HG03066 (cell line): ENCODE results near the gene PSTPIP1.

ENCODE experiments used
- ATAC-seq: cut with Tn5 transposase; IDR thresholded peaks from one replicate; pipeline ENCODE4 v1.9.1; 2021; ENCODE audit warnings: low read depth; ENCODE audit not compliant: unreplicated experiment

The PSTPIP1 gene

DNA sequence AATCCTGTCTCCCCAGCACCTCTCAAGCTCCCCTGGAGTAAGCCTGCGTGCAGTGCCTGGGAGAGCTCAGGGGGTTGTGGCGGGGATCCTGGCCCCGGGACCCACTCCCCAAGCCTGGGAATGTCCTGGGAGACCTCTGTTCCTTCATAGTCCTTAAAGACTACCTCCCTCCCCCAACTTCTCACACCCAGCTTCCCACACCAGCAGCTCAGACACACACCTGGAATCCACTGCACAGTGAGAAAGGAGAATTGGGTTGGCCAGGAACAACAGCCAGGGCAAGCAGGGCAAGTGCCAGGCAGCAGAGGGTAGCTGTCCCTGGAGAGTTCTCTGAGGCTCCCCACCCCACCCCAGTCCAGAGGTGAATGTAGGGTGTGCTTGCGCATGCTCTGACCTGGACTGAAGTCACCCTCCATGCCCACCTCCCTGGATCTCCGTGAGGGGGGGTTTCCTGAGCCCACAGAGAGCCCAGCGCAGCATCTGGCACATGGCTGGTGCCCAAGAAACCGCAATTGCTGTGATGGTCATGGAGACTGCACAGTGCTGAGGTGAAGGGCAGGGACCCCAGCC is 22.2 kb downstream of the PSTPIP1 start:
- ATAC-seq, result no peak

DNA sequence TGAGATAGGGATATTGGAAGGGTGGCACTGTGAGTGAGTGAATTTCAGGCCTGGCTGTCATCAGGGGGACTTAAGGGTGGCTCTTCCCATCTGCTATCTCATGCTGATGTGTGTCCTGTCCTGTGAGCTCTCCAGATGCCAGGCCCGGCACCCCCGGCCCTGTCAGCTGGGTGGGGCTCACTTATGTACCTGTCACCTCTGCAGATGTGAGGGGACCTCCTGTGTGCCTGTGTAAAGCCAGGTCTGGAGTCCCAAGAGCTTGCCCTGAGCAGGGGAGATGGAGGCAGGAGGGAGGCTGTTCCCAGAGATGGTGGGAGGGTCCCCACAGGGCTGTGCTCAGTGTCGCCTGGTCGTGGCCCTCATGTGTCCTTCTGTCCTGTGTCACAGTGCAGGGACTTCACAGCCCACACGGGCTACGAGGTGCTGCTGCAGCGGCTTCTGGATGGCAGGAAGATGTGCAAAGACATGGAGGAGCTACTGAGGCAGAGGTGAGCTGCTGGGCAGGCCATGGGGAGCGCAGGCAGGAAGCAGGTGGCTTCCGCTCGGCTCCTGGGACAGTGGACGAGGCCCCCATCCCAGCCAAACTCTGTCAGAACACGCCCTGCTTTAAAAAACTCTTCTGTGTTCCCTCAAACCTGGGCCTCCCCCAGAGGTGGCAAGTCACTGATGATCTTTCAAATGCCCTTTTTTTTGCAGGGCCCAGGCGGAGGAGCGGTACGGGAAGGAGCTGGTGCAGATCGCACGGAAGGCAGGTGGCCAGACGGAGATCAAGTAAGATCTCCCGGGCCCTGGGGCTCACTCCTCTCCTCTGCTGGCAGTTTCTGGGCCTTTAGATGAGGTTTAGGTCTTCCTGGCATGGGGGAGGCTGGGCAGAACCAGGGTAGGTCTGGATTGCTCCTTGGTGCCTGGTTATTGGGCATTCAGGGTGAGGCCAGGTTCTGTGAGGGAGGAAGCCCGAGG is 23.1 kb downstream of the PSTPIP1 start:
- ATAC-seq, result no peak

DNA sequence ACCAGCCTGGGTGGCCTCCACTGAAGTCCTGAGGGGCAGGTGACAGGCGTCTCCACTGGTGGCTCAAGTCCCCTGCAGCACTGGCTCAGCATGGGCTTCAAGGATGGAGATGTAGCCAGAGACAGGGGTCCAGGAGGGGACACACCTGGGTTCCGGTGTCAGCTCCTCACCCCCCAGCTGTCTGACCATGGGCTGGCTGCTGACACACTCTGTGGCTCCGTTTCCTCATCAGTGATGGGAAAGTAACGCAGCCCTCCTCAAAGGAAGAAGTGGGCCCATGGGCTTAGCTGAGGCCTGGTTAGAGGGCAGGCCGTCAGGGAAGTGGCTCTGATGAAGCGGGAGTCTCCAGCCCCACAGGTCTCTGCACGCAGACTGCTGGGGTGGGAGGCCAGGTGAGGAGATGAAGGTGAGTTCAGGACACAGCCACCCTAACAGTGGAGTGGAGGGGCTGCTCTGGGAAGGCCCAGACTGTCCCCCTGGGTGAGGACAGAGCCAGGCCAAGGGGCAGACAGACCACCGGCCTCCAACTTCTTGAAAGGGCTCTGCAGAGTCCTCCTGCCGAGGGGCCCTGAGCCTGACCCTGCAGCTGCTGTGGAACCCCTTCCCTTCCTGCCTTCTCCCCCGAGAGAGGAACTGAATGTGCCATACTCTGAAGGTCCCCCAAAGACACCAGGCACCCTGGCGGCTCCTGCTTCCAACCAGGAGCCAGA is 24.0 kb downstream of the PSTPIP1 start:
- no peak for ATAC-seq

DNA sequence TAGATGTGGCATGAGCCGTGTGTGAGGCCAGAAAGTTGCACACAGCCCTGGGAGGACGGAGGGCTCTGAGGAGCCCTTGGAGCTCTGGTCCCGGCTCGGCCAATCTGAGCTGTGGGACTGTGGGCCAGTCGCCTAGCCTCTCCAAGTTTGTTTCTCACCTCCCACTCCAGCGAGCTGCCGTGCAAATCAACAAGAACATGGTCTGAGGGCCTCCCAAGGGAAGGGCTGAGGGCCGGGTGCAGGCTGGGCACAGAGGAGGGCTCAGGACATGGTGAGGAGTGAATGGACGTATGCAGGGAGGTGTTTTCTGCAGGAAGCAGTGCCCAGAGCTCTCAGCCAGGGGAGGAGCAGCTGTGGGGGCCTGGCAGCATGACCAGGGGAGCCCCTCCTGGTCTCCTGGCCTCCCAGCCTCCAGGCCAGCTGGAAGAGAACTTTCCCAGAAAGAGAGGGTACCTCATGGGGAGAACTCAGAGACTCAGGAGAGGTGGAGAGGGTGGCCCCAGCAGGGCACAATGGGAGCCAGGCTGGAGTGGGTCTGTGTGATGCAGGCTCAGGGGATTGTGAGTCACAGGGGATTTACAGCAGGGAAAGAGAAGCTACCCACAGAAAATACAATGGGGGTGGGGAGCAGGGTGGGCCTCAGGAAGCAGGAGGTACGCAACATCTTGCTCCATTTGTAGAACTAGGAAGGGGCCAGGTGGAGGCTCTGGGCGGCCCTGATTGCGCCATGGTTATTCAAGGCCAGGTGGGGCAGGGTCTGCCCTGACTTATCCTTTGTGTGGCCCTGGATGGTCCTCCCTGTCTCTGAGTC is 24.8 kb downstream of the PSTPIP1 start:
- ATAC-seq, result no peak

DNA sequence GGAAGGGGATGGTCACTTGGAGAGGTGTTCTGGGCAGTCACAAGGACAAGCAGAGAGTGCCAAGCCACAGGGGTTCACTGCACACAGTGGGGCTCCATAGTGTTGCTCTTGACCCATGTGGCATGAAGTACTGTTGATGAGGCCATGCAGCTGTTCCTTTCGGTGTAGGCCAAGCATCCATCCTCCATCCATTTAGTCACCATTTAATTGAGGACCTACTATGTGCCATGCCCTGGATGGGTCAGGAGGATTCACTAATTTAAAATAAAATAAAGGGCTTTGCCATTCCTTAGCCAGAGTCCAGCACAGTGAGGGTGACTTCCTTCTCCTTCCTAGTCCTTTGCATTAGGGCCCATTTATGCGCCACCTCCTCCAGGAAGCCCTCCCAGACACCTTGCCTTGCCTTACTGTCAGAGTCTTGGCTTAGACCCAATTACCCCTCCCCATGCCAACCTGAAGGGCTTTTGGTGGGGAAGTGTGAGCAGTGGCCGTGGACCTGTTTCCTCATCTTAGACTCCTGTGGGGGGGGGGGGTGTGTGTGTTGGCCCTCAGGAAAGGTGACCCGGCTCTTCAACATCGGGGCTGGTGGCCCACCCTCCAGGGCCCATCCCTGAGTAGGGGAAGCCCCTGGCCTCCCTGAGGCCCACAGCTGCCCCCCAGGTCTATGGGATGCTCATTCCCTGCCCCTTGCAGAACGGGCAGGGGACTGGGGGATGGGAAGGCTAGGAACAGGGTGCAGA is 25.6 kb downstream of the PSTPIP1 start:
- ATAC-seq, result no peak

DNA sequence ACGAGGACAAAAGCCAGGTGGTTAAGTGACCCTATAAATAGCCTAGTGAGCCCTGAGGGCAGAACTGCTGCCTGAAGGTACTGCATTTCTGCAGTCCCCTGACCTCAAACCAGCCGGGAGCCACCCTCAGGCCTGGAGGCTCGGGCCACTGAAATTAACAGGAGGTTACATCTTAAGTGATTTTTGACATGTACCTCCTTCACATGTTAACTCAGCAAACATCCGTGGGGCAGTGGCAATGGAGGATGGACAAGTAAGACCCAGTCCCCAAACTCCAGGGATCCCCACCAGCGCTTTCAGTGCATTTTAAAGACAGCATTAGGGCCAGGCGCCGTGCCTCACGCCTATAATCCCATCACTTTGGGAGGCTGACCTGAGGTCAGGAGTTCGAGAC is 26.2 kb downstream of the PSTPIP1 start:
- ATAC-seq, result no peak

DNA sequence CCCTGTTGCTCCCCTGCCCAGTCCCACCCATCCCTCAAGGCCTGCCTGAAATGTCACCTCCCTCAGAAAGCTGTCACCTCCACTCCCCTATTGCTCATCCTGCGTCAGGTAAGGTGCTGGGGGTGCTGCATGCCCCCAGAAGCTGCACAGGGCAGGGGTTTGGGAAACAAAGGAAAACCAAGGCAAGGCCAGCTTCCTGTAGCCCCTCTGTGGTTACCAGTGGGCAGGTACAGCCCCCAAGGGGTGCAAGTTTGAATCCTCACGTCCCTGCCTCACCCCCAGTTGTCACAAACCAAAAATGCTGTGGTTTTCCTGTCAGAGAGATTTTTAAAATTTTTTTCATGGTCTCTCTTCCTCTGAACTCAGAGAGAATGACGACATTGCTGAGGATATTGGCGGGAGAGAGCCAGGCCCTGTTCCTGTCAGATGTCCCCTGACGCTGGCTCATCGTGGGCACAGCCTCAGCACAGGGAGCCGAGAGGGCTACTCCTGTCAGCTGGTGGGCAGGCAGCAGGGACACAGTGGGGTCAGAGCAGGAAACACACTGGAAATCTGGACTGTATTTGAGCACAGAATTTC is 27.0 kb downstream of the PSTPIP1 start:
- ATAC-seq, result no peak

DNA sequence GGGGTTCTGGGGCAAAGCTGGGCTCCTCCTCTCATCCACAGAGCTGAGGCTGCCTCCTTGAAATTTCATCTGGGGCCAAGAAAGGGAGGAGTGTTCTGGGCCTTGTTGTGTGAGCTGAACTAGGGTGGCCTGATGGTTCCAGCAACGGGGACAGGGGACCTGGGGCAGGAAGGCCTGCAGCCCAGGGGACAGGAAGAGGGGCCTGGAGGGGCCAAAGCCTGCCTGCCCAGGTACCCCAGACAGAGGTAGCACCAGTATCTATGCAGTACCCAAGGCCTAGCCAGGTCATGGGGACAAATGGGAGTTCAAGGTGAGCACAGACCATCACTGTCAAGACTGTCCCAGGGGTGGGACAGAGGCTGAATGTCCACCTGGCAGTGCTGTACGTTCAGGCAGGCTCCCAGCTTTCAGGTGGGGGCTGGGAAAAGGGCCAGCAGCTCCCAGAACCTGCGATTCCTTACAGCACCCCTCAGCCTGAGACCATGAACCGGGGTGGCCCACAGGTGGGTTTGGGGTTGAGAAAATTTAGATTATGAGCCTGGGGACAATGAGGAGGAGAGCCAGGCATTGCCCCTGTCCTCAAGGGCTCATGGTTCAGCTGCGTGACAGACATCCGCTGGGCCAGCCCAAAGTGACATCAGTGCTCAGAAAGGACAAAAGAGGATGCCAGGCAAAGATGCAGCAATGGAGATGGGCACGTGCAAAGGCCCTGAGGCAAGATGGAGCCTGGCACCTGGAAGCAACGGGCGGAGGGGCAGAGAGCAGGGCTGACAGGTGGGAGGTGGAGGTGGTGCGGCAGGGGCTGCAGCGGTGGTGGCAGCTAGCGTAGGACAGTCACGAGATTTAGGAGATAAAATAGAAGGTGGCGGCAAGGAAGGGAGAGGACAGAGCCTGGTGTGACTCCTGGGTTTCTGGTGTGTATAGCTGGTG is 28.0 kb downstream of the PSTPIP1 start:
- ATAC-seq, result no peak

DNA sequence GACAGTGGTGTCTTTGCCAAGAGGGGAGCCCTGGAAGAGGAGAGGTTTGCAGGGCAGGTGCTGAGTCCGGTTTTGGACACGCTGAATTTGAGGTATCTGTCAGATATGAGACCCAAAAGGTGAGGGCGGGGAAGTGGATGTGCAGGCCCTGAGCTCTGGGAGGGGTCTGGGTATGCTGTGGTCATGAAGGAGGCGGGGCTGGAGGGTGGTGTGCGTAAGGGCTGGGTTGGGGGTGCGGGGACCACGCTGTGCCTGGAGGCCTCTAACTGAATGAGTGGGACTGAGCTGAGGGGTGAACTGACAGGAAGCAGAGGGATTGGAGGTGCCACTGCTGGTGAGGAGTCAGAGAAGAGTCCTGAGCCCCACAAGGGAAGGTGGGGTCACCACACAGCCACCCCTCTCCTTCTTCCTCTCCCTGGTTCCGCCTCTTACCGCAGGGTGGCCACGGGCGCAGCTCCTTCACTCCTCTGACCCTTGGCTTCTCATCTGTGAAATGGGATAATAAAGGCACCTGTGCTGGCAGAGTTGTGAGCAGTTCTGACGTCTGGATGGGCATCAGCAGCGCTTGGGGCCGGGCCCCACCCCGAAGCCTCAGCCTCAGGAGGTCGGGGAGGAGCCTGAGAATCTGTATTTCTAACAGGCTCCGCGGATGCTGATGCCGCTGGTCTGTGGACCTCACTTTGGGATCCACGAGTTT is 28.8 kb downstream of the PSTPIP1 start:
- ATAC-seq, result no peak

DNA sequence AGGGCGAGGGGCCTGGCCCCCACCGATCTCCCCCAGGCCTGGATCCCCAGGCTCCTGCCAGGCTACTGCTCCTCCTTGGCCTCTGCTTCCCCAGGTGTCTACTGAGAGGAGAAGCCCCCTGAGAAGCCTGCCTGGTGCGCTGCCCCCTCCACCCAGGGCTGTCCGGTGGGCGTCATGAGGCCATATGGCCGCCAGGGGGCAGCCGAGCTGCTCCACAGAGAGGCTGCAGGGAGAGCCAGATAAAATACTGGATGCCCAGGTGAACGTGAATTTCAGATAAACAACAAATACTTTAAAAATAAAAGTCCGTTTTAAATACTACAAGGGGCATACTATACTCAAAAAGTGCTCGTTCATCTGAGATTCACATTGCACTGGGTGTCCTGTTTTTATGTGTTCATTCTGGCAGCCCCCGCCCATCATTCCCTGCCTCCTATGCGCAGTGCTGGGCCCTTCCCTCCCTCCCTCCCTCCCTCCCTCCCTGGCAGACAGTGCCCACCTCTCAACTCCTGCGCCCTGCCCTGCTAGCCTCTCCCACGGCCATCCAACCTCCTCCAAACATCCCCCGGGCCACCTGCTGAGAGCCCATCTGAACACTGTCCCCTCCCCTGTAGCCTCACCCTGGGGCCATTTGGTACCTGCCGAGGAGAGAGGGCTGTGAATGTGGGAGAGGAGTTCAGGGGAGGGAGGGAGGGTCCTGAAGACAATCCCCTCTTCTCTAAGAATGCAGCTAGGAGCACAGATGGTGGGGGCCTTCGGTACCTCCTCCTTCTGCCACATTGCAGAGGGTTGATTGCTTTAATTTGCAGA is 29.6 kb downstream of the PSTPIP1 start:
- ATAC-seq, result no peak

DNA sequence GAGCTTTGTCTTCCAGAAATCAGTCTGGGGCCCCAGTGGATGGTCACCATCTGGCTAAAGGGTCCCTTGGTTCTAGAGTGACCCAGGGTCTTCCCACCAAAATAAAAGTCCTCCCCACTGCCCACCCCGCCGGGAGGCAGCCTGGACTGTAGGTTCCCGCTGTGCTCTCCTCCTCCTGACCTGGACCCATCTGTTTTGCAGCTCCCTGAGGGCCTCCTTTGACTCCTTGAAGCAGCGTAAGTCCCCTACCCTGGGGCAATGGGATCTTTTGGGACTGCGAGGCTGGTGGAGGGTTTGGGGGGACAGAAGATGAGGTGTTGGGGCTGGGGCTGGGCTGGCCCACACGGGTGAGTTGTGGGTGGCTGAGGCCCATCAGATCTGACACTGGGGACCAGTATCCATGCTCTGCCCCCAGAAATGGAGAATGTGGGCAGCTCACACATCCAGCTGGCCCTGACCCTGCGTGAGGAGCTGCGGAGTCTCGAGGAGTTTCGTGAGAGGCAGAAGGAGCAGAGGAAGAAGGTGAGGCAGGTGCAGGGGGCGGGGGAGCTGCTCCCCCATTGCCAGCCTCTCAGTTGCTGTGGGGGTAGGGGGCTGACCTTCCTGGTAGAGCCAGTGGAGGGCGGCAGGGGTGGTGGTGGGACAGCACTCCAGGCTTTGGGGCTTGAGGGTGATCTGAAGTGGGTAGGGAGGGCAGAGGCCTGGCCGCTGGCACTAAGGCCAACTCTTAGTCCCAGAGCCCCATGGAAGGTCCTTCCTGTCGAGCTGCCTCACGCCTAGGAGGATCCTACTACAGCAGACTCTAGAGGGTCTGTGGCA is 30.4 kb downstream of the PSTPIP1 start:
- ATAC-seq, result no peak

DNA sequence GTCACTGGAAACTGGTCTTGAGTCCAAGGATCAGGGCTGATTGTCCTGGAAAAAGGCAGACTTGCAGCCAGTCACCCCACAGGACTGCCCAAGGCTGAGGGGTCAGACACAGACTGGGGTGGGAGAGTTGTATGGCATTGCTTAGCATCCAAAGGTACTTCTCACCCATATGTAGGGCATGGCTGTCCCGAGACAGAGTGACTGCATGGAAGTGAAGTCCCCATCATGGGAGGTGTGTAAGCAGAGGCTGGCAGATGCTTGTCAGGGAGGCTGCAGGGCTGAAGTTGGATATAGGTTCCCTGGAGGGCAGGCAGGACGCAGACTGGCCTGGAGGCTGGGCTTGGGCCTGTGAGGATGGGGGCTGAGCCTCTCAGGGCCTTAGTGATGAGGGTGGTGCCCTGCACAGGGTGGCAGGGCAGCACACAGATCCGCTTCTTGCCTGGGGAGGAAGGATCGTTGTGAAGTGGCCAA is 31.1 kb downstream of the PSTPIP1 start:
- ATAC-seq, result no peak

DNA sequence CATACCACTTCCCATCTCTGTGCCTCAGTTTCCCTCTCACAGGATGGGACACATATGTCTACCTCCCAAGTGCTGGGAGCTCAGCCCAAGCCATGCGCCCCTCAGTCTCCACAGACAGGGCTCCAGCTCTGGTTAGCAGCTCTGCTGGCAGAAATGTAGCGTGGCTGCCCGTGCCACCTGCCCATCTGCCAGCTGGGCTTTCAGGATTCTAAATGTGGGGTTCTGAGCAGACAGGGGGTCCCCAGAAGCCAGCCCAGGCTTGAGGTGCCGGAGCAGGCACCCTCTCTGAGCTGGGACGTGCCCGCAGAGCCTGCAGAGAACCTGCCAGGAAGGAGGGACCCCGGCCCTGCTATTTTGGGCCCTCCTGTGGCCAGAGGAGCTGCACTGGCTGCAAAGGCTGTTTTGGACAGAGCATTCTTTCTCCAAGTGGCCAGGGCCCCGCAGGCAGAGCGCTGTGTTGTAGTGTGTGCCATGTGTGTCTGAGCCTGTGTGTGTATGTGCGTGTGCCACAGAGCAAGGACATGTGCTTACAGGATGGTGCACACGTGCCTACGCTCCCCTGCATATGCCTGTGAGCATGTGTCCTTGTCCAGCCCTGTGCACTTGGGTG is 31.7 kb downstream of the PSTPIP1 start:
- no peak for ATAC-seq

DNA sequence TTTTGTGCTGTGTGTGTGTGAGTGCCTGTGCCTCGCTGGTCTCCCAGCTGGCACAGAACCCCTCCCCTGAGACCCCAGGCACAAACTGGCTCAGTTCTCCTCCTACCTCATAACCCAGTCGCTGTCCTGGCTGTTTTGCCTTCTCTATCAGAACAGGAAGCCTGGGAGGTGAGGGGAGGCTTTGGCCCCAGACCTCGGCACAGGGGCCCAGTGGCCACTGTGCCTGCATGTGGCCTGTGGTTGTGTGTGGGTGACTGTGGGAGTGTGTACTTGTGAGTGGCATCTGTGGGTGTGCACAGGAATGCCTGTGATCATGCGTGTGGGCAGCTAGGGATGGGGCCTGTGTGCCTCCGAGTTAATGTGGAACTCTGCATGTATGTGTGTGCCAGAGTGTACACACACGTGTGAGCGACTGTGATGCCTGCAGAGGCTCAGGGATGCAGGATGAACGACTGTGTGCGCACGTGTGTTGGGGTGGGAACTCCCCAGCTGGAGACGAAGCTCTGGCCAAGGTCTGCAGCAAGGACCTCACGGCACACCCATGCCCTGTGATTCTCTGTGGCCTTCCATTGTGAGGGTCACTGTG is 32.3 kb downstream of the PSTPIP1 start:
- ATAC-seq, result no peak

DNA sequence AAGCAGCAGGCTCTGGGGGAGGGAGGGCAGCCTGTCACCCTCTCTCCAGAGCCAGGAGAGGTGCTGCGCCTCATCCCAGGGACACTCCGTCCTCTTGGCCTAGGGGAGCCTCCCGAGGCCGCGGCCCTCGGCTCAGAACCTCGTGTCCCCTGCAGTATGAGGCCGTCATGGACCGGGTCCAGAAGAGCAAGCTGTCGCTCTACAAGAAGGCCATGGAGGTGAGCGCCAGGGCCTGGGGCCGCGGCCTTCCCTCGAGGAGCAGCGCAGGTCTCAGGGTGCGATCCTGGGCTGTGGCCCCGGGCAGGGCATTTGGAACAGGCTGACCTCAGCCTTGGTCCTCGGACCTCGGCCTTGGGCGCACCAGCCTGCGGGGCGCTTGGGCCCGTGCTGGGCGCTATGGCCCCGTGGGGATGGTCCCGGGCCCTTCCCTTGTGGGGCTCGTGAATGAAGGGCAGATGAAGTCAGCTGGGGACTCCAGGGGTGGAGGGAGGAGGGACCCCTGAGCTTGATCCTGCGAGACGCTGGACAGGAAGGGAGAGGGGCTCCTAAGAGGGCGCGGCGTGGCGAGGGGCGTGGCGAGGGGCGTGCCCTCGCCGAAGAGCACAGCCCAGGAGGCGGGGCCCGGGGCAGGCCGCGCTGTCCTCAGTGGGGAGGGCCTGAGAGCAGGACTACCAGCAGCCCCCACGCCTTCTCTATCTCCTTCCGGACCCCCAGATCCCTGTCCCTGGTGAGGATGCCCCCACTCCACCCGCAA is 32.9 kb downstream of the PSTPIP1 start:
- ATAC-seq, result no peak
